Measurements from ENCODE around the gene TNFRSF13B.
"Not testable (repeated sequence)": the region's sequence is repeated elsewhere in the genome, so short reads cannot be mapped to it uniquely, and the experiment has no call there.

TNFRSF13B gene

GRCh38 chr17:16924696-16925440 is 47.0 kb downstream of the TNFRSF13B start:
- no peak for DNase-seq

DNA sequence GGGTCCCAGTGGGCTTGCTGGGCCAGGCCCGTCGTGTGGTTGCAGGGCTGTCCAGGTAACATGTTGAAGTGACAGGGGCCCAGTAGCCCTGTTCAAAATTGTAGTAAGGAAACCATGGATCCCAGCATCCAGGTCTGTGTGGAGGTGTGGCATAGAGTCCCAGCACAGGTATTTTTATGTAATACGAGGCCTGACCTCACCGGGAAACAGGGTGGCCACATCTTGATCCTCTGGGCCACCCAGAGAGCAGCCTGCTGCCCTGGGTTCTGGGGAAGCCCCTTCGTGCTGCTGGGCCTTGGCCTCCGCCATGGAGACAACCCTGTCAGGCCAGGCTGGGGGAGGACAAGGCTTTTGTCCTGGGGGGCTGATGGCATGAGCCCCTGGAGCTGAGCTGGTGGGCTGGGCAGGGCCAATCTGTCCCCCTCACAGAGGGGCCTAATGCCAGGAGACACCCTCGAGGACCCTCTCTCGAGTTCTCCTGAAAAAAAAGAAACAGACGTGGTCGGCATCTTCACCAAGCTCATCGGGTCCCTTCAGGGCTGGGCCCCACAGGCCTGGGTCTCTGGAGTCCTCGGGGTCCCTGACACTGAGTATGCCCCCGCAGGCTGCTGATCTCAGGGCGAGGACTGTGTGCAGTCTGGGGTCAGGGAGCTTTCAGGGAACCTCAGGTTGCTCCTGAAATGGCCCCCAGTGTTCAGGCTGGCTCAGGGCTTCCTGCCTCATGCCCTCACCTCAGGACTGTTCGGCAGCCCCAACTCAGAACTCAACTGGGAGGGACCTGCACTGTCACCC is 47.8 kb downstream of the TNFRSF13B start:
- no peak for DNase-seq

DNA sequence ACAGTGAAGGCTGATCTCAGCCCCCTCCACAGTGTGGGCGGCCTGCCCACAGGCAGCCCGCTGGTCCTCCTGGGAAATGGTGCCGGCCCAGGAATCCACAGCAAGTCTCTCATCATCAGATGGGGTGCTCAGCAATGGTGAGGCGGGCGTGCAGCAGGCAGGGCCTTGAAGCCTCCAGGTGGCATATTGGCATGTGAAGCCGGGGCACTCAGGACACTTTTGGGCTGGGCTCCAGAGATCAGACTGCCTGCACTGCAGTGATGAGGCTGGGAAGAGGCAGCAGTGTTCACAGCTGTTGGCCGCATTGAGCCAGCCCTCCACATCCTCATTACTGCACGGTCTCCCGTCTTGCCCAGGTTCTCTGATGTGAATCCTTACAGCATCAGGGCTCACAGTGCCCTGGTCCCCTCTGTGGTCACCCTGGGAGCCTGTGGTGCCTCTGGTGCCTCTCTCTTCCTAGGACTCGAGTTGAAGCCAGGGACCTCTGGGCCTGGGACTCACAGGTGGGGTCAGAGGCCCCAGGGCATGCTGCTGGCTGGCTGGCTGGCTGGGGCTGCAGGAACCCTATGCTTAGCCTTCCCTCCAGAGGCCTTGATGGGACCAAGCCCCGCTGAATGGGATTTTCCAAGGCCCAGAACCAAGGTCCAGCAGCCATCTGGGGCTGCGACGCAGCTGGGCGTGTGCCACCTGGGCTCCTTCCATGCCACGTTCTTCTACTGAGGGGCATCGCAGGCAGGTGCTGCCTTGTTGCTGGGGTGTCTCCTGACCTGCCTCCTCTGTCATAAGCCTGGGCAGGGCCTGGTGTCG is 48.6 kb downstream of the TNFRSF13B start:
- DNase-seq = no peak

GRCh38 chr17:16922386-16923096 is 49.4 kb downstream of the TNFRSF13B start:
- DNase-seq = no peak

DNA sequence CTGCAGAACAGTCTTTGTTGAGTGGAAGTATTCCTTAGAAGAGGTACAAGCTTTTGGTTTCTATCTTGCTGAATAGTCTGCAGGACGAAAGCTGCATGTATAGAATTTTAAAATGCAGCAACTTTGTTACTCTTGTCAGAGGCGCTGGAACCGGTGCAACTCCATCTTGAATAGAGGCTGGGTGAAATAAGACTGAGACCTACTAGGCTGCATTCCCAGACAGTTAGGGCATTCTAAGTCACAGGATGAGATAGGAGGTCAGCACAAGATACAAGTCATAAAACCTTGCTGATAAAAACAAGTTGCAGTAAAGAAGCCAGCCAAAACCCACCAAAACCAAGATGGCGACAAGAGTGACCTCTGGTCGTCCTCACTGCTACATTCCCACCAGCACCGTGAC is 50.5 kb downstream of the TNFRSF13B start:
- not testable (repeated sequence) for DNase-seq

GRCh38 chr17:16920628-16921020 is 51.3 kb downstream of the TNFRSF13B start:
- no peak for DNase-seq

DNA sequence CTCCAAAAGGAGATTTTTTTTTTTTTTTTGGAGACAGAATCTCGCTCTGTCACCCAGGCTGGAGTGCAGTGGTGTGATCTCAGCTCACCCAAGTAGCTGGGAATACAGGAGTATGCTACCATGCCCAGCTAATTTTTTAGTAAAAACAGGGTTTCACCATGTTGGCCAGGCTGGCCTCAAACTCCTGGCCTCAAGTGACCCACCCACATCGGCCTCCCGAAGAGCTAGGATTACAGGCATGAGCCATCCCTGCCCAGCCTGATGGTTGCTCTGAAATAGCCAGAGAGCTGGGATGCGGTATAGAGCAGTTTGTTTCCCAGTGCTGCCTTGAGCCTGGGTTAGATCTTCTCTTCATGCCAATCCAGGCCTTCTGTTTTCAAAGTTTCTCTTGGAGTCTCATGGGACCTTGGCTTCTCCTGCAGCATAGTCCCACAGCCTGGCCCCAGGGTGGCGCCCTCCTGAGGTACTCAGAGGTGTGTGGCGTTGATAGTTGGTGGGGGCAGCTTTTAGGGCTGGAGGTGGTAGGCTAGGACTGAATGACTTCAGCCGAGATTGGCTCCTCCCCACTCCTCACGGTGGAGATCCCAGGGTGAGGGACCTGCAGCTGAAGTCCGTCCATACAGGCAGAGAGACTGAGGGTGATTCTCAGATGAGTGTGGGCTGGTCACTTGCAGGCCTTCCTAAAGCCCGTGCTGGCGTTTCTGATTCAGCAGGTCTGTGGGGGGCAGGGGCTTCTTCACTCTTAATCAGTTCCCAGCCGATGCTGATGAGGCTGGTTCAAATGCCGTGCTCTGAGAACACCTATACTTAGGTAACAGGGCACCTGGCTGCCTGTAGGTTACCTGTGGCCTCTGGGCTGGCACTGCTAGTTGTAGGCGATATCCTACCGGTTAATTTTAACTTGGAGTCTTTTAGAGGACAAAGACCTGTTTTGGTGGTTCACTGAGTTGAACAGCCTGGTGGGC is 52.0 kb downstream of the TNFRSF13B start:
- DNase-seq = no peak

DNA sequence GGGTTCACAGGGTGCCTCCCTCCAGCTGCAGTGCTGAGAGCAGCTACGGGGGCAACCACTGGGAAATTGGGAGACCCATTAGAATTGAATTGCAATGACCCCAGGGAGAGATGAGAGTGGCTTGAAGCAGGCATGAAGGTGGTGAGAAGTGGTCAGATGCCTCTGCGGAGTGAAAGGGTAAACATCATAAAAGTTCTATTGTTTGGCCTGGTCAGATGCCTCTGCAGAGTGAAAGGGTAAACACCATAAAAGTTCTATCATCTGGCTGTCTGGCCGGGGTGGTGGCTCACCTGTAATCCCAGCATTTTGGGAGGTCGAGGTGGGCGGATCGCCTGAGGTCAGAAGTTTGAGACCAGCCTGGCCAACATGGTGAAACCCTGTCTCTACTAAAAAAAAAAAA is 53.5 kb downstream of the TNFRSF13B start:
- no peak for DNase-seq

DNA sequence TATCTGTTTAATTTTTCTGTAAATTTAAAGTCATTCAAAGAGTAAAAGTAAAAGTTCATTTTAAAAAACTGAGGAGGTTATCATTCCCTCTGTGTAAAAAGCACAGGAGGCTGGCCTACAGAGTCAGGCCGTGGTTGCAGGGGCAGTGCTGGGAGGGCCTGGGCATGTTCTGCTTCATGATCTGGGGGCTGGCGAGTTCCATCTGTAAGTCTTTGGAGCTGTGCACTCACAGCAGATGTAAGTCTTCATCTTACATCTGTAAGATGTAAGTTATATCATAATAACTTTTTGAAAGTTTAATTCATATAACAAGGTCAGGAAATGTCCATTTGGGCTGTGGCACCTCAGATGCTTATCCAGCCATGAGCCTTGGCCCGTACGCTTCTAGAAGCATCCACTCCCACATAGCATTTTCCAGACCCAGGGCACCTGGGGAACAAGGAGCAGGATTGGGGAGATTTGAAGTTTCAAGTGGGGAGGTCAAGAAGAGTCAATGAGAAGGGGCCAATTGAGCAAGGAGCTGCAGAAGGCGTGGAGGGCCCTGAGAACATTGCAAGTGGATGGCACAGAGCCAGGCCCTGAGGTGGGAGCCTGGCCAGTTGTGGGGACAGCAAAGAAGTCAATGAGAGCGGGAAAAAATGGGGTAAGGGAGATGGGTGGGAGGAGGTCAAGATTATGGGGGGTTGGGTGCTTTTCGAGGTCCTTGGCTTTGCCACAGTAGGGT is 54.1 kb downstream of the TNFRSF13B start:
- DNase-seq = no peak

DNA sequence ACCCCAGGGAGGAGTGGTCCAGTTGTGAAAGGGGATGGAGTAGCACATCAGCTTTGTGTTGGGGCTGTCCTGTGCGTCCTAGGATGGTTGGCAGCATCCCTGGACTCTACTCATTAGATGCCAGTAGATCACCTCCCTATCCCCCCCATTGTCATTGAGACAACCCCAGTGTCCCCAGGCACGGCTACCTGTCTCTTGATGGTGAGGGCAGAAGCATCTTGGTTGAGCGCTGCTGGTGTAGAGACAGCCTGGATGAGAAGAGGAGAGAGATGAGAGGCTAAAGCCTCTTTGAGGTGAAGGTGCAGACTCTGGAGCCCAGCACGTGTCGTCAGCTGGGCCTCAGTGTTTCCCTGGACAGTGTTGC is 55.4 kb downstream of the TNFRSF13B start:
- DNase-seq = no peak

DNA sequence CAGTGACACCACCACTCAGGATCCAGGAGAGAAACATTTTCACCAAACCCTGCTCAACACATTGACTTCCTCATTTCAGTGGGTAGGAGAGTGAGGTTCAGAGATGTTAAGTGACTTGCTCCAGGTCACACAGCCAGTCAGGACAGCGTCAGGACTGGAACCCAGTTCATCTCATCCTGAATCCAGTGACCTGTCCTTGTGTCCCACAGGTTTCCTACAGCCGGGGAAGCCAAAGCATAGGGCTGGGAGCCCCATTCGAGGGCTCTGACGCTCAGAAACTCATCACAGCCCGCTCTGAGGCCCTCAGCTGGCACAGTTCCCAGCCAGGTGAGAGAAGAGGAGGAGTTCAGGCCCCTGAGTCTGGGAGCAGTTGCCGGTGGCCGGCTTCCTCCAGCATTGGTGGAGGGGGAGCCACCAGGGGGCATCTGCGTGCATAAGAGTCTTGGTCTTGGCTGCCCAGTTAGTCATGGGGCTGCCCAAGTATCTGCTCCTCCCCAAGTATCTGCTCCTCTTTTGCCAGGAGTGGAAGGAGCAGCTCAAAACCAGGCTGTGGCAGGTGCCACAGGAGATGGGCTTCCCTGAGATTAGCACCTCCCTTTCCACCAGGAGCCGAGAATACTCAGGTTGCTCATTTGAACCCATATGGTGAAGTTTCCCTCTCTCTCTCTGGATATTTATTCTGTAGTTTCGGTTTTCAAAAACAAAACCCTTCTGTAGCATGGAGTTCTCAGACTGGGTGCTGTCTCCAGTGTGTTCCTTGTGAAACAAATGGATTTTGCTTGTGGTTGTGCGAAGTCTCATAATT is 56.0 kb downstream of the TNFRSF13B start:
- no peak for DNase-seq

GRCh38 chr17:16913463-16913862 is 58.5 kb downstream of the TNFRSF13B start:
- no peak for DNase-seq

GRCh38 chr17:16912021-16912962 is 59.6 kb downstream of the TNFRSF13B start:
- DNase-seq = no peak

DNA sequence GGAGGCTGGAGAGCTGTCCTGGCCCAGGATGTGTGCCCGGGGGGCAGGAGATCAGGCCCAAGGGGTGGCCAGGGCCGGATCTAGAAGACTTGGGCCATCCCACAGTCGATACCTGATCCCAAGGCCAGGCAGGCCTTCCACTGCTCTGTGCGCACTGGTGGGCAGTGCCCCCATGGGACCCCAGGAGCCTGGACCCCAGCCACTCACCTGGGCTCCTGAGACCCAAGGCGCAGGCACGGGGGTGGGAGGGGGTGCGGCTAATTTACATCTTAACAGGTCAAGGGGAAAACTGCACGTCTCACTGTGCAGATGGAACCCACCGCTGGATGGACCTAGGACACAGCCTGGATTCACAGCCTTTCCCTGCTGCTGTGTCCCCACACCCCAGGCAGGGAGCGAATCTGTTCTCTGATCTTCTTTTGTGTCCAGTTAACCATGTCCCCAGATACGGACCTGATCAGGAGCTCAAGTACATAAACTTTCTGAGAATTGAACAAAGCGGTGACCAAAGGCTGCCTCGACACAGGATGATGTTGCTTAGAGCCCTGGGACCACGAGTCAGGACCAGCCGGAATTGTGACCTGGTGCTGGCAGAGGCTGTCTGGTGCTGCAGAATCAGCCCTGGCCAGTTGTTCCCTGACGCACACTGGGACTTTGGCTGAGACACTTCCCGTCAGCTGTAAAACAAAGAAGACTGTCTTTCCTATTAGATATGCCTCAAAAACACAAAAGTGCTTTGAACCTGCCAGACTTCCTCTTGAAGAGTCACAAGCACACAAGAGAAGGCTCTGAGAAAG is 60.6 kb downstream of the TNFRSF13B start:
- no peak for DNase-seq

DNA sequence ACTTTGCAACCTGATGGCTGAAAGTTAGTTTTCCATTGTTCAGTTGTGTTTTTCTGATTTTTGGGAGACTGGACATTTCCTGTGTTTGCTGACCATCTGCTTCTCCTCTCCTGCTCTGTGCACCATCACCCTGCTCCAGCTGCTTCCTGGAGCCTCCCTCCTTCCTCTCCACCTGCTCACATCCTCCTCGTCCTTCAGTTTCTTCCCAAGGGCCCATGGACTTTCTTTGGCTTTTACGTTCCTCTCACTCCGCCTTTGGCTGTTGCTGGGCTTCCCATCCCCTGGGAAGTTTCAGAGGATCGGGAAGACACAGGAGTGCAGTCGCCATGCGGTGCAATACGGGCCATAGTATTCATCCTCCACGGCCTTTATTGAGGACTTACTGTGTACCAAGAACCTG is 61.6 kb downstream of the TNFRSF13B start:
- DNase-seq = no peak

DNA sequence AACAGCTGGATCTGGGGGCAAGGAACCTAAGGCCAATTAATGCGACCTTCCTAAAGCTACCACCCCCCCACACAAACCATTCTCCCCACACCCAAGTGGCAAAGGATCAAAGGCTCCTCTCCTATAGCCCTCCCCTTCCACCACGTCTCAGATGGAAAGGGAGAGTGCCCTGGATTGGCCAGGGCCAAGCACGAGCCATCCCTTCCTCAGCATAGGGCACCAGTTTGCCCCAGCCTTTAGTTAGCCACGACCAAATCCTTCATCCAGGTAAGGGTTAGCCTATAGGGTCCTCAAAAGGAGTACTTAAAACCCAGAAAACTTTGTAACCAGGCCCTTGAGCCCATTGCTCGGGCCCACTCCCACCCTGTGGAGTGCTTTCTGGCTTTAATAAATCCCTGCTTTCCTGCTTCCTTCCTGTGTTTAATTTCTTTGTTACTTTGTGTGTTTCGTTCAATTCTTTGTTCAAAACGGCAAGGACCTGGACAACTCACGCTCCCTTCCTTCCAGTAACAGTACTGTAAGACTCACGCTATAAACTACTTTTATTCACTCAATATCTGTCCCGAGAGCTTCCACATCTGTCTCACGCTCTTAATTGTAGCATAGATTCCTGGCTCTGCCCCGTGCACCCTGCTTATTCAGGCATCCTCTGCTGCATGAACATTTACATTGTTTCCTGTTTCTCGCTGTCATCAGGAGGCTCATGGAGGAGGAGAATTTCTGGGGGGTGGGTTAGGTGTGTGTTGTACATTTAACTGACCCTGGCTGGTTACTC is 62.3 kb downstream of the TNFRSF13B start:
- no peak for DNase-seq

DNA sequence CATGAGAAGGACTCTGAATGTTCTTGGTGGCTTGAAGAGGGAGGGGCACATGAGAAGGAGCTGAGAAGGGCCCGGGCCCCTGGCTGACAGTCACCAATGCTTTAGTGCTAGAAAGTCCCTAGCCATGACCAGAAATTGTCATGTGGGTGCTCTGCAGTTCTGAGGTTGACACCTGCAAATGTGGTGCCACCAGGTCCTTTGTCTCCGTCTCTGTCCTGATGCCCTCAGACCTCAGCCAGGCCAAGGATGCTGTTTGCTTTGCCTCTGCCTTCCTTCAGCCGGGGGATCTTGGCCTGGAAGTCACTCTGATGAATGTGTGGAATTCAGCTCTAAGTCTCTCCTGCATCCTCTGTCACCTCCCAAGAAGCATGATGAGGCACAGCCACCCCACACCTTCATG is 63.6 kb downstream of the TNFRSF13B start:
- DNase-seq = no peak
